Endothelial cell of umbilical vein (primary cell): ENCODE data around the gene ETV6. TPM values are rescaled to one million over a fixed set of nuclear protein-coding genes. Genes with fewer than 3 reads are reported as not detected.

ENCODE experiments used
- BruUV-seq: library from RNA; stranded (reverse); fragments of 400-500 nt; replicated peaks from 2 replicates; lab custom pipeline; 2021; lab: Mats Ljungman, UMichigan
- CTCF ChIA-PET: fragments of 300-600, 350-600 bp; sonication (Branson Sonifier 250); formaldehyde crosslinking; loops from one replicate; lab custom pipeline; 2021; ENCODE audit warnings: antibody characterized with exemption, inconsistent platforms; lab: Charles Lee
- POLR2A ChIA-PET: fragments of 300-600, 350-600 bp; sonication (Branson Sonifier 250); formaldehyde crosslinking; loops from one replicate; lab custom pipeline; 2021; ENCODE audit warnings: antibody characterized with exemption, inconsistent platforms; lab: Charles Lee
- DNase-seq: peaks from one replicate; pipeline ENCODE4 v3.0.0-alpha.2; 2011; ENCODE audit warnings: low read depth, low spot score
- FAIRE-seq: peaks from 2 replicates; lab custom pipeline; 2011; peaks lifted over from hg19 to GRCh38; lab: Jason Lieb, UNC
- H2AFZ ChIP-seq: 2 replicates; pipeline ENCODE4 v1.6.0; 2012; ENCODE audit warnings: low read depth, low read length, control low read depth, inconsistent platforms
- H3K27ac ChIP-seq: 2 replicates; pipeline ENCODE4 v1.5.1; 2011; ENCODE audit warnings: low read depth, mild to moderate bottlenecking, control low read depth, low read length, moderate library complexity; ENCODE audit not compliant: insufficient read depth
- H3K27me3 ChIP-seq, 2 experiments: 2 replicates each; pipeline versions ENCODE4 v1.6.0 to v1.6.1; 2011; ENCODE audit warnings: low read length in 2 of 2, mixed read lengths in 1 of 2; ENCODE audit not compliant: control insufficient read depth in 2 of 2, insufficient read depth in 2 of 2
- H3K36me3 ChIP-seq, 2 experiments: 2 replicates in 1 of 2; 3 replicates in 1 of 2; pipeline ENCODE4 v1.5.1; 2011; ENCODE audit warnings: low read length in 2 of 2, mild to moderate bottlenecking in 1 of 2, moderate library complexity in 1 of 2; ENCODE audit not compliant: control insufficient read depth in 2 of 2, insufficient read depth in 2 of 2; ENCODE audit errors: extremely low read depth in 1 of 2
- H3K4me1 ChIP-seq: 3 replicates; pipeline ENCODE4 v1.5.1; 2011; ENCODE audit warnings: mild to moderate bottlenecking, low read length; ENCODE audit not compliant: control insufficient read depth, insufficient read depth; ENCODE audit errors: extremely low read depth
- H3K4me2 ChIP-seq: 2 replicates; pipeline ENCODE4 v1.6.1; 2011; ENCODE audit warnings: low read length, control low read depth, mixed read lengths; ENCODE audit not compliant: insufficient read depth
- H3K4me3 ChIP-seq, 3 experiments: fragments of 200-600 bp in 1 of 3; sonication (generic), shearing (Covaris generic) in 1 of 3; replicated peaks in 1 of 3; 2 replicates each; pipeline ENCODE4 v1.5.1; 2011 to 2016; ENCODE audit warnings: control low read depth in 3 of 3, low read length in 3 of 3, mild to moderate bottlenecking in 2 of 3, inconsistent platforms in 1 of 3, low read depth in 1 of 3, moderate library complexity in 1 of 3; ENCODE audit not compliant: insufficient read depth in 1 of 3
- H3K79me2 ChIP-seq: 2 replicates; pipeline ENCODE4 v1.6.0; 2012; ENCODE audit warnings: low read length, inconsistent platforms; ENCODE audit not compliant: control insufficient read depth, insufficient read depth
- H3K9ac ChIP-seq: replicated peaks from 2 replicates; pipeline ENCODE3; 2011; ENCODE audit warnings: low read length, control low read depth; ENCODE audit not compliant: insufficient read depth; ENCODE audit errors: extremely low read depth
- H3K9me1 ChIP-seq: replicated peaks from 3 replicates; pipeline ENCODE4 v1.6.0; 2011; ENCODE audit warnings: mild to moderate bottlenecking, low read length; ENCODE audit not compliant: control insufficient read depth, insufficient read depth; ENCODE audit errors: extremely low read depth
- H3K9me3 ChIP-seq: replicated peaks from 2 replicates; pipeline ENCODE4 v1.5.1; 2012; ENCODE audit warnings: low read length, inconsistent platforms; ENCODE audit not compliant: control insufficient read depth, insufficient read depth
- H4K20me1 ChIP-seq: replicated peaks from 2 replicates; pipeline ENCODE3; 2011; ENCODE audit warnings: mild to moderate bottlenecking, low read length; ENCODE audit not compliant: control insufficient read depth, insufficient read depth; ENCODE audit errors: extremely low read depth
- CTCF ChIP-seq, 2 donors: IDR thresholded peaks; 1 replicate in 1 of 2; 2 replicates in 1 of 2; pipeline ENCODE4 v1.5.1; 2011; ENCODE audit warnings: low read length in 2 of 2, mild to moderate bottlenecking in 2 of 2, moderate library complexity in 2 of 2, control low read depth in 1 of 2, inconsistent platforms in 1 of 2, low read depth in 1 of 2; ENCODE audit not compliant: insufficient read depth in 1 of 2; ENCODE audit errors: extremely low read depth in 1 of 2
- EZH2 ChIP-seq: IDR thresholded peaks from 2 replicates; pipeline ENCODE4 v1.6.1; 2012; ENCODE audit warnings: borderline replicate concordance, low read depth, mild to moderate bottlenecking, moderate library complexity, low read length, inconsistent platforms; ENCODE audit not compliant: severe bottlenecking
- FOS ChIP-seq: IDR thresholded peaks from 2 replicates; pipeline ENCODE4 v1.6.1; 2011; ENCODE audit warnings: mild to moderate bottlenecking, low read length, moderate library complexity, borderline replicate concordance; ENCODE audit not compliant: insufficient read depth
- GATA2 ChIP-seq: IDR thresholded peaks from 2 replicates; pipeline ENCODE4 v1.7.0; 2011; ENCODE audit warnings: low read depth, mild to moderate bottlenecking, moderate library complexity, mixed read lengths, low read length; ENCODE audit not compliant: insufficient read length, insufficient read depth
- JUN ChIP-seq: IDR thresholded peaks from 2 replicates; pipeline ENCODE4 v1.6.1; 2011; ENCODE audit warnings: borderline replicate concordance, low read depth; ENCODE audit not compliant: insufficient read length, insufficient read depth
- MAX ChIP-seq: IDR thresholded peaks from 2 replicates; pipeline ENCODE4 v1.6.1; 2011; ENCODE audit not compliant: insufficient read depth, insufficient read length
- MYC ChIP-seq: IDR thresholded peaks from one replicate; pipeline ENCODE4 v1.6.1; 2011; ENCODE audit warnings: mild to moderate bottlenecking, low read depth, low read length
- POLR2A ChIP-seq: IDR thresholded peaks from 2 replicates; pipeline ENCODE4 v1.6.1; 2012; ENCODE audit warnings: low read depth, mild to moderate bottlenecking, control low read depth, low read length
- POLR2AphosphoS5 ChIP-seq: IDR thresholded peaks from 2 replicates; pipeline ENCODE4 v1.6.1; 2012; ENCODE audit warnings: low read depth, mild to moderate bottlenecking, control low read depth, low read length, moderate library complexity; ENCODE audit not compliant: insufficient read depth
- dilution Hi-C: fragments of 300-500 bp; cut with MboI; formaldehyde crosslinking; loops from one replicate; pipeline ENCODE4 v1.15.0; 2019; ENCODE audit warnings: low sequenced_read_pairs; ENCODE audit not compliant: extremely low pct_ligation_motif_present
- intact Hi-C: fragments of 100-400 bp; cut with micrococcal nuclease; formaldehyde crosslinking; loops from one replicate; pipeline ENCODE4 v1.10.0; 2022
- polyA plus RNA-seq, 4 experiments: library from polyadenylated mRNA; depleted of rRNA in 3 of 4; stranded (reverse) in 3 of 4; unstranded in 1 of 4; fragments of >200 nt; gene quantifications; 2 replicates each; pipeline versions ENCODE4 v1.2.1 to v1.2.3, GENCODE V29; 2011 to 2012; ENCODE audit warnings: missing spikeins in 1 of 4
- total RNA-seq: library from RNA; stranded (reverse); gene quantifications from 2 replicates; pipeline ENCODE4 v1.2.3, GENCODE V29; 2021

Gene ETV6
- total and polyA plus RNA-seq, 2 donors (not counting 3 experiments of a cell fraction or from before 2014, with no cell fraction given): 15.9 to 57.1 TPM

- Histone ChIP-seq H3K9me3 (no peaks in the 10 kb centered on the region), H4K20me1 (no peaks in the 10 kb centered on the region), H3K9ac (no peak overlapping the region), H3K9me1 (no peaks in the 10 kb centered on the region), H3K4me2 (no peak overlapping the region), H3K4me3 (no peak overlapping the region), H3K36me3 (no peaks in the 10 kb centered on the region), H3K79me2 (no peaks in the 10 kb centered on the region), H2AFZ (no peak overlapping the region), H3K27ac (no peak overlapping the region), H3K4me1 (no peaks in the 10 kb centered on the region), H3K27me3 (no peaks in the 10 kb centered on the region)
- intact Hi-C loops (no loop called here), dilution Hi-C loops (no loop called here)
- DNase-seq: no peak
- POLR2A ChIA-PET: no interaction called here
- CTCF ChIA-PET: no interaction called here
- BruUV-seq: no TSS peak
- TF ChIP-seq POLR2A: no peak
- FAIRE-seq: no peak
These were observed 10.0 kb upstream of the ETV6 start for GRCh38 chr12:11639454-11639853.

GRCh38 chr12:11641522-11641921 lies 8.0 kb upstream of the ETV6 start:
- BruUV-seq: no TSS peak
- FAIRE-seq: no peak
- Histone ChIP-seq H3K27ac (no peak overlapping the region), H2AFZ (no peak overlapping the region), H3K4me3 (no peak overlapping the region), H3K4me2 (no peak overlapping the region), H3K9me1 (no peaks in the 10 kb centered on the region), H3K27me3 (no peaks in the 10 kb centered on the region), H3K36me3 (no peaks in the 10 kb centered on the region), H4K20me1 (no peaks in the 10 kb centered on the region), H3K9ac (no peak overlapping the region), H3K79me2 (no peaks in the 10 kb centered on the region), H3K9me3 (no peaks in the 10 kb centered on the region), H3K4me1 (no peaks in the 10 kb centered on the region)
- DNase-seq: no peak
- POLR2A ChIA-PET: no interaction called here
- CTCF ChIA-PET: interaction anchor here (1.3 to 1.4 kb wide), 2 partner anchors 10 to 60 kb away, joined by 4 read pairs; no protein-coding TSS in a partner anchor
- intact Hi-C loops: no loop called here
- dilution Hi-C loops: no loop called here
- TF ChIP-seq MYC (no peak), FOS (no peak), POLR2A (no peak), POLR2AphosphoS5 (no peak), JUN (no peak), GATA2 (no peak), EZH2 (no peak), CTCF (IDR thresholded peaks at IDR 0.05; ENCODE audit: extremely low read depth in 1 of 2, insufficient read depth in 1 of 2, low read depth in 1 of 2, low read length in 2 of 2) (no peak), MAX (no peak)
